ENCODE data around the gene MSI2.

MSI2 gene

DNA sequence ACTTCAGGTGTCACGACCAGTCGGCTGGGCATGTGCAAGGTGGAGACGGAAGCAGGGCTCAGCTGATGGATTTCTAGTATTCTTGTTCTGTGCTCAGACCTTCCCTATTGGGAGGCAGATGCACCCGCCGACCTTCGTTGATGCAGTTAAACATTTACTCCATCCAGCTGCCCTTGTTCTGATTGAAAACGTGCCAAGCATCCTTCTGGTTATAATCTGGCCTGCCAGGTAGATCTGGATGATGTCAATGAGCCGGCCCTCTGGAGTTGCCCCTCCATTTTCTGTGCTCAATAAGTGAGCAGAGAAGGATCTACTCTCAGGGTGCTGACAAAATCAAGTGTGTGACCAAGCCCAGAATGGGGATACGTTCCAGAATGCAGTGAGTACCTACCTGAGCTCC, 450.4 kb downstream of the MSI2 start:
- H3K9ac ChIP-seq (ENCODE audit: low read length) = no peak overlapping the region
- no peaks in the 10 kb centered on the region for H3K36me3 ChIP-seq (ENCODE audit: control insufficient read depth, insufficient read depth, low read length)
- H3K27me3 ChIP-seq (ENCODE audit: control insufficient read depth, insufficient read depth, low read length) = peaks cover 8% of the 10 kb centered on the region
- H3K4me3 ChIP-seq (ENCODE audit: low read length) = no peak overlapping the region
- H3K4me1 ChIP-seq (ENCODE audit: control insufficient read depth, insufficient read depth, low read length) = no peaks in the 10 kb centered on the region
- no peaks in the 10 kb centered on the region for H3K9me3 ChIP-seq (ENCODE audit: control insufficient read depth, low read length)

DNA sequence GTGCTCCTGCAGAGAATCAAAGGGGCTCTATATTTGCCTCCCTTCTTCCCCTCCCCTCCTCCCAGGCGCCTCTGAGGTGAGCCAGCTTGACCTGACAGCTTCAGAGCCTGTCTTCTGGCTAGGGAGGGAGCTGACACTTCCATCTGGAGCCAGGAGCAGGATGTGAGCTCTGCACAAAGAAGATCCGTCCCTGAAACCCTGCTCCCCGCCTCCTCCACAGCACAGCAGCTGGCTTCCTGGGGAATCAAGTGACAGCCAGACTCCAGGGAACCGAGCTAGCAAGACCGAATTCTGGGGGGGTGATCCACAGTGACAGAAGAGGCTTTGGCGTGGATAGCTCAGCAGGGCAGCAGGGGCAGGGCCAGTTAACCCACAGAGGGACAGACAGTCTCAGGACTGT, 451.6 kb downstream of the MSI2 start:
- H3K9me3 ChIP-seq (ENCODE audit: control insufficient read depth, low read length) = no peaks in the 10 kb centered on the region
- H3K9ac ChIP-seq (ENCODE audit: low read length) = no peak overlapping the region
- H3K36me3 ChIP-seq (ENCODE audit: control insufficient read depth, insufficient read depth, low read length) = no peaks in the 10 kb centered on the region
- no peaks in the 10 kb centered on the region for H3K4me1 ChIP-seq (ENCODE audit: control insufficient read depth, insufficient read depth, low read length)
- H3K27me3 ChIP-seq (ENCODE audit: control insufficient read depth, insufficient read depth, low read length) = peaks cover 8% of the 10 kb centered on the region
- H3K4me3 ChIP-seq (ENCODE audit: low read length) = no peak overlapping the region

DNA sequence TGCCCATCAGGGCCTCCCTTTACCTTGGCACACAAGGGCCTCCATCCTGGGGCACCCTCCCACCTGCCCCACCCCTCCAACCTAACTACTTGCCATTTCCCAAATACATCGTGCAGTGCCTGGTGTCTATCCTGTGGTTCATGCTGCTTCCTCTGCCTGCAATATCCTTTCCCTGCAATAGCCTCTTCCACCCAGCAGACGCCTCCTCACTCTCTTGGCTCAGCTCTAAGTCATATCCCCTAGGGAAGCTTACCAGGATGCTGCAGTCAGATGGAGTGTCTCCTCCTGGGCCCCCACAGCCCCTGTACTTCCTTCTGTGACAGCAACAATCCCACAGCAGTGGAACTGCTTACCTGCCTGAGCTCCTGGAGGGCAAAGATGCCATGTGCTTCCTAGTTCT, 452.1 kb downstream of the MSI2 start:
- Histone ChIP-seq H3K27me3 (ENCODE audit: control insufficient read depth, insufficient read depth, low read length) (peaks cover 8% of the 10 kb centered on the region), H3K9me3 (ENCODE audit: control insufficient read depth, low read length) (no peaks in the 10 kb centered on the region), H3K4me1 (ENCODE audit: control insufficient read depth, insufficient read depth, low read length) (no peaks in the 10 kb centered on the region), H3K36me3 (ENCODE audit: control insufficient read depth, insufficient read depth, low read length) (no peaks in the 10 kb centered on the region), H3K4me3 (ENCODE audit: low read length) (no peak overlapping the region), H3K9ac (ENCODE audit: low read length) (no peak overlapping the region)

DNA sequence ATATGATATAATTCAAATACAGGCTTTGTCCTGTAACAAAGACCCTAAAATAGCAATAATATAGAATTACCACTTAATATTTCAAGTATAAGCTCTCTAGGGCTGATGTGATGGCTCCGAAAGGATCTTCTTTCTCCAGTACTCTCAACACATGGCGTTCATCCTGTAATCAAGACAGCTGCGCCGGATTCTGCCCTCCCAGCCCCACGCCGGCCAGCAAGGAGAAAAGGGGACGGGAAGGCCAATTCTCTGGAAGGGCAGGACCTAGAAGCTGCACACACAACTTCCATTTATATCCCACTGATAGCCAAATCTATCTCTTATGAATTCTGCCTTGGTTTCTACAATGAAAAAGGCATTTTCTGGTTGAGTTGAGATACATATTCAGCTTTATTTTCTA, 456.8 kb downstream of the MSI2 start:
- no peak overlapping the region for H3K4me3 ChIP-seq (ENCODE audit: low read length)
- no peak overlapping the region for H3K9ac ChIP-seq (ENCODE audit: low read length)
- no peaks in the 10 kb centered on the region for H3K36me3 ChIP-seq (ENCODE audit: control insufficient read depth, insufficient read depth, low read length)
- H3K4me1 ChIP-seq (ENCODE audit: control insufficient read depth, insufficient read depth, low read length) = no peaks in the 10 kb centered on the region
- no peaks in the 10 kb centered on the region for H3K9me3 ChIP-seq (ENCODE audit: control insufficient read depth, low read length)
- peaks cover 15% of the 10 kb centered on the region for H3K27me3 ChIP-seq (ENCODE audit: control insufficient read depth, insufficient read depth, low read length)

DNA sequence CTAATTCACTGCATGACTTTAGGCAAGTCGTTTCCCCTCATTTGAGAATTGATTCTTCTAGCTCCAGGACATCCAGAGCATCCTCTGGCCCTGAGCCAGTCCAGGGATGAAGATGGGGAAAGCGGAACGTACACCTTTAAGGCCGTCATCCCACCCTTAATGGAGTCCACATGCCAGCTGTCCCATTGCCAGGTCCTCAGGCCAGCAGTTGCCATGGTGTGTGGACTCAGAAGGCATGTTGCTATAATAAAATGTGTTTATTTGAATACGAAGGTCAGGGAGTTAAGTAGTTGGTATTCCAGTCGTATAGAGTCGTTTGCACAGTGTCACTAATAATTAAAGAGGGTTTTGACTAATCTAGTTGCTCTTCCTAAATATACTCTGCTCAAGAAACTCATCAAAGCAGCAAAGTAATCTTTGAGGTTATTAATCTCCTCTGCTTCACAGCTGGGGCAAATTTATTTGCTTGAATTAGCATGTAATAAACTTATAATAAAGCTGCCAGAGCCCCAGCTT, 458.4 kb downstream of the MSI2 start:
- no peak overlapping the region for H3K9ac ChIP-seq (ENCODE audit: low read length)
- H3K36me3 ChIP-seq (ENCODE audit: control insufficient read depth, insufficient read depth, low read length) = no peaks in the 10 kb centered on the region
- H3K4me3 ChIP-seq (ENCODE audit: low read length) = no peak overlapping the region
- no peaks in the 10 kb centered on the region for H3K4me1 ChIP-seq (ENCODE audit: control insufficient read depth, insufficient read depth, low read length)
- H3K27me3 ChIP-seq (ENCODE audit: control insufficient read depth, insufficient read depth, low read length) = peaks cover 15% of the 10 kb centered on the region
- no peaks in the 10 kb centered on the region for H3K9me3 ChIP-seq (ENCODE audit: control insufficient read depth, low read length)

DNA sequence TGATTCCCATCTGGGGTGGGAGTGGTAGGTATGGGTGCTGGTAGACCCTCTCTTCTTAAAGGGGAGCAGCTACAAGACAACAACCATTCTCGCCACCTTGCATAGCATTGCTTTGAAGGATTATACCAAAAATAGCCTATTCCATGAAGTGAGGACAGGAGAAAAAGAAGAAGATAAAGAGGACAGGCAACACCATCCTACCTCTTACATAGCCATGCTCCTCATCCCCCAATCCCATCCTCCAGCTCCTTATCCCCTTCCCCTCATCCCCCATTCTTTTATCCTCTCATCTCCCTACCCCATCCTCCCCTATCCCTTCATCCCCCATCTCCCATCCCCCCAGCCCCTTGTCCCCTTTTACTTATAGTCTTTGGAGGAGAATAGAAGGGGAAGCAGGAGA, 459.7 kb downstream of the MSI2 start:
- Histone ChIP-seq H3K9ac (ENCODE audit: low read length) (no peak overlapping the region), H3K4me1 (ENCODE audit: control insufficient read depth, insufficient read depth, low read length) (no peaks in the 10 kb centered on the region), H3K9me3 (ENCODE audit: control insufficient read depth, low read length) (no peaks in the 10 kb centered on the region), H3K27me3 (ENCODE audit: control insufficient read depth, insufficient read depth, low read length) (peaks cover 15% of the 10 kb centered on the region), H3K4me3 (ENCODE audit: low read length) (no peak overlapping the region), H3K36me3 (ENCODE audit: control insufficient read depth, insufficient read depth, low read length) (no peaks in the 10 kb centered on the region)

DNA sequence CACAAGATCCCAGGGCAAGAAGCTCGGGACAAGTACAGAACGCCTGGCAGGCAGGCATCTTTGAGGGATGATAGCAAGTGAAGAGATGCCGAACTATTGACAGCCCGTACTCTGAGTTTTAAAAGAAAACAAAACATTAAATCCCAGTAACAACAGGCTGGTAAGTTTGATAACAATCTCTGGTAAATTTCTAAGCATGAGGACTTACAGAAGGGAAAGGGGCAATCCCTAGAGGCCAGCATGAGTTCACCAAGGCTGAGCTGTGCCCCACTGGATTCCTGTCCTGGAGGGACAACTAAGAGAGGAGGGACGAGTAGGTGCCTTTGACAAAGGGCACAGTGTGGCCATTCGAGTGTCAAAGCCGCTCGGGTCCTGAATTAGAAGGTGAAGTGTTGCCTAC, 462.6 kb downstream of the MSI2 start:
- Histone ChIP-seq H3K27me3 (ENCODE audit: control insufficient read depth, insufficient read depth, low read length) (peaks cover 15% of the 10 kb centered on the region), H3K36me3 (ENCODE audit: control insufficient read depth, insufficient read depth, low read length) (no peaks in the 10 kb centered on the region), H3K4me3 (ENCODE audit: low read length) (no peak overlapping the region), H3K9me3 (ENCODE audit: control insufficient read depth, low read length) (no peaks in the 10 kb centered on the region), H3K9ac (ENCODE audit: low read length) (no peak overlapping the region), H3K4me1 (ENCODE audit: control insufficient read depth, insufficient read depth, low read length) (no peaks in the 10 kb centered on the region)

DNA sequence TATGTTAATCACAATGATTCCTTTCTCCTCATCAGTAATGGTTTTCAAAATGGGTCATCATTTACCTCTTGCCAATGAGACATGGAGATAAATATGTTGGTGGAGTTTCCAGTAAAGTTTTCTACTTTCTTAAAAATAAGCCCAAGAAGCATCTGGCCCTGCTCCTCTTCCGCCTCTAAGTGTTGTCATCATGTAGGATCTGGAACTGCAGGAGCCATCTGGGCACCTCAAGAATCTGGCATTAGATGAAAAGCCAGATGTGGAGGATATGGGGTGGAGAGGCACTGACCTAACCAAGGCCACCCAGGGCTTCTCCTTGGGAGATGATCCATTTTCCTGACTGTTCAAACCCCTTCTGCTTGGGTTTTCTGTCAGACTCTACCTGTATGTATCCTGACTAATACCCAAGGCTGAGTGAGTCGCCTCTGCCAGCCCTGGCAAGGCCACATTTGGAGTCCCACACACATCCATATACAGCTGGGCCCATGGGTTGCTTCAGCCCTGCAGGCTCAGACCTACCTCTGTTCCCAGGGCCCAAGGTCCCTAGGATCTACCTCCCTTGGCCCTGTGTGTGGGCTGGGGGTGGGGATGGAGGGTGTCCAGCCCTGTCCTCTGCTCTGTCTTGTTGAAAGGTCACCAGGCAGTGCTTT, 464.2 kb downstream of the MSI2 start:
- H3K4me1 ChIP-seq (ENCODE audit: control insufficient read depth, insufficient read depth, low read length) = no peaks in the 10 kb centered on the region
- H3K36me3 ChIP-seq (ENCODE audit: control insufficient read depth, insufficient read depth, low read length) = no peaks in the 10 kb centered on the region
- no peak overlapping the region for H3K9ac ChIP-seq (ENCODE audit: low read length)
- H3K9me3 ChIP-seq (ENCODE audit: control insufficient read depth, low read length) = no peaks in the 10 kb centered on the region
- H3K27me3 ChIP-seq (ENCODE audit: control insufficient read depth, insufficient read depth, low read length) = peaks cover 9% of the 10 kb centered on the region
- H3K4me3 ChIP-seq (ENCODE audit: low read length) = no peak overlapping the region

DNA sequence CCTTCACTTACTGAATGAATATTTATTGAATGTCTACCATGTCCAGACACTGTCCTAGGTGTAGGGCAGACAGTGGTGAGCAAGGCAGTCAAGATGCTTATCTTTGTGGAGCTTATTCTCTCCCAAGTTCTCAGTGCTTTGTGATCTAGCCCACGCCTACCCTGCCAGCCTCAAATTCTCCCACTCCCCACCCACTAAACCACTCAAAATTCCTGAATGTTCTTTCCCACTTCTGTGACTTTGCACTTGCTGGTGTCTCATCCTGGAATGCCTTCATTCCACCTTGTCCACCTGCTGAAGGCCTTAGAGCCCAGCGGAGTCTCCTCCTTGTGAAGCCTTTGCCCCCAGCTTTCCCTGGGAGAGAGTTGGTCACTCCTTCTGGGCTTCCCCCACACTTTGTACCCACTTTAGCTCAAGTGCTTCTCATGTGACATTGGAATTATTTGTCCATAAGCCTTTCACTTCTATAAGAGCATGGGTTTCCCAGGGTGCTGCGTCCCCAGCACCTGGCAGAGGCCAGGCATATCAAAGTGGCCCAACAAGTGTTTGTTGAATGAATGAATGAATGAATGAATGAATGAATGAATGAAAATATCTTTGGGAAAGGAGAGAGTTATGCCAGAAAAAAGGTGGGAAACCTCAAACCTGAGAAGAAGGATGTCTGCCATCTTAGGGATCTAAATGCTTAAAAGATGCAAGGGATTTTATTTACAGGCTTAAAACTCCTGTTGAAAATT, 465.8 kb downstream of the MSI2 start:
- Histone ChIP-seq H3K9me3 (ENCODE audit: control insufficient read depth, low read length) (no peaks in the 10 kb centered on the region), H3K9ac (ENCODE audit: low read length) (no peak overlapping the region), H3K4me3 (ENCODE audit: low read length) (no peak overlapping the region), H3K4me1 (ENCODE audit: control insufficient read depth, insufficient read depth, low read length) (no peaks in the 10 kb centered on the region), H3K27me3 (ENCODE audit: control insufficient read depth, insufficient read depth, low read length) (no peaks in the 10 kb centered on the region), H3K36me3 (ENCODE audit: control insufficient read depth, insufficient read depth, low read length) (no peaks in the 10 kb centered on the region)

DNA sequence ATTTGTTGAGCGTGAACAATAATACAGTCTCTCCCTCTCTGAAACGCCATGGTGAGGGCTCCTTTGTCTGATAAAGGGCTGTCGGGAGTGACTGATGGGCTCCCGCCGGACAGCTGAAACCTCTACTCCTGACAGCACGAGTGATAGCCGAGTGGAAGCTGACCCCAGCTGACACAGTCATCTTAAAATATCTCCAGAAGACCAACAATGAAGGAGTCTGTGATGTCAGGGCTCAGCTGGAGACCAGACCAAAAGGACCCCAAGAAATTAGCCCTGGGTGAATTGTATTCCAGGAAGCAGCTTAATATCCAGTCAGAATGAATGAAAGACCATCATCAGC, 466.4 kb downstream of the MSI2 start:
- Histone ChIP-seq H3K27me3 (ENCODE audit: control insufficient read depth, insufficient read depth, low read length) (no peaks in the 10 kb centered on the region), H3K4me1 (ENCODE audit: control insufficient read depth, insufficient read depth, low read length) (no peaks in the 10 kb centered on the region), H3K36me3 (ENCODE audit: control insufficient read depth, insufficient read depth, low read length) (no peaks in the 10 kb centered on the region), H3K9me3 (ENCODE audit: control insufficient read depth, low read length) (no peaks in the 10 kb centered on the region), H3K9ac (ENCODE audit: low read length) (no peak overlapping the region), H3K4me3 (ENCODE audit: low read length) (no peak overlapping the region)

DNA sequence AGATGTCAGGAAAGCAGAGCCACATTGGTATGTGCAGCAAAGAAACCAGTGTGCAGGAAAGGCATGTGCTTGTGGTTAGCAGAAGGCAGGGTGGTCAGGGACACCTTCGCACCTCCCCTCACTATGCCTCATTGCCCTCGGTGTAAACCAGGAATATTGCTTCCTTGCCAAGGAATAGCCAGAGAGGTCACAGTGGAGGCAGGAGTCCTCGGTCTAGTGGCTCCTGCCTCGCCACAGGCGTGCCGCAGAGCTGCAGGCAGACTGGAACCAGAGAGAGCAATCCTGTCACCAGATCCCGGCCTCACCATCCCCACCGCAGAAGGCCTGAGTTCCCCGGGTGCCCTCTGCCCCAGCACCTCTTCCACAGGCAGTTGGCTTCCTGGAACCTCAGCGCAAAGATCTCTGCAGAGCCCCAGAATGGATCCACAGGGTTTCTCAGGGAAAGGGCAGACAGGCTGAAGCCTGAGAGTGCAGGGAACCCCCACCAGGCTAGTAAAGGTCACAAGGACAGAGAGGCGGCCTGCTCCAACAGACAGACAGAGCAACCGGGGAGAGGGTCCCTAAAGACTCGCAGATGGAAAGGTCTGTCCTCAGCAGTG, 467.2 kb downstream of the MSI2 start:
- H3K36me3 ChIP-seq (ENCODE audit: control insufficient read depth, insufficient read depth, low read length) = no peaks in the 10 kb centered on the region
- H3K27me3 ChIP-seq (ENCODE audit: control insufficient read depth, insufficient read depth, low read length) = no peaks in the 10 kb centered on the region
- no peak overlapping the region for H3K4me3 ChIP-seq (ENCODE audit: low read length)
- H3K4me1 ChIP-seq (ENCODE audit: control insufficient read depth, insufficient read depth, low read length) = no peaks in the 10 kb centered on the region
- H3K9ac ChIP-seq (ENCODE audit: low read length) = no peak overlapping the region
- H3K9me3 ChIP-seq (ENCODE audit: control insufficient read depth, low read length) = no peaks in the 10 kb centered on the region

DNA sequence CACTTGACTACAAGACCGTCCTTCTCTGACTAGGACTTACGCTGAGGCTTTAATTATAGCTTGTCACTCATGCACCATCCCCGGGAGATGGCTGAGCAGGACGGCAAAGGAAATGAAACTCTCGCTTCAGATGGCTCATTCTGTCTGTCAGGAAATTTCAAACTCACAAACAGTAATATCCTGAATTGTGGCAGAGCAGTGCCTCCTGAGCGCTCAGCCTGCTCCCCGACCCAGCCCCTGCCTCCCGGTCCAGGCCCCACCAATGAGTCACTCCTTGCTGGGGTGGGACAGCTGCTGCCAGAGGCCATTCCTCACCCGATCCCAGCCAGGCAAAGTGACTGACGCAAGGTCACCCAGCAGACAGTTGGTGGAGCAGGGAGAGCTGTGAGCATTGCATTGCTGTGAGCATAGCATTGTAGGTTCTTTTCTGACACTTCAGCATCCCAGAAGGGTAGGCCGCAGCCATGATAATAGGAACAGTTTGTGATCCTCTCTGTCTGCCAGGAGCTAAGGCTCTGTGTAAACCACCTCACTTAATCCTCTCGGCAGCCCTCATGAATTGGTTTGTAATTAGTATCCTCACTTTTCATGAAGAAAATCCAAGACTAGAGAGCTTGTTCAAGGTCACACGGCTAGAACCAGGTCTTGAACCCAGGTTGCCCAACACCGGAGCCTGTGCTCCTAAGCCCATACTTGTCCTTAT, 467.9 kb downstream of the MSI2 start:
- no peaks in the 10 kb centered on the region for H3K4me1 ChIP-seq (ENCODE audit: control insufficient read depth, insufficient read depth, low read length)
- no peaks in the 10 kb centered on the region for H3K36me3 ChIP-seq (ENCODE audit: control insufficient read depth, insufficient read depth, low read length)
- H3K9ac ChIP-seq (ENCODE audit: low read length) = no peak overlapping the region
- H3K9me3 ChIP-seq (ENCODE audit: control insufficient read depth, low read length) = no peaks in the 10 kb centered on the region
- no peak overlapping the region for H3K4me3 ChIP-seq (ENCODE audit: low read length)
- no peaks in the 10 kb centered on the region for H3K27me3 ChIP-seq (ENCODE audit: control insufficient read depth, insufficient read depth, low read length)
